ENCODE data around the gene PIKFYVE.

Gene PIKFYVE

DNA sequence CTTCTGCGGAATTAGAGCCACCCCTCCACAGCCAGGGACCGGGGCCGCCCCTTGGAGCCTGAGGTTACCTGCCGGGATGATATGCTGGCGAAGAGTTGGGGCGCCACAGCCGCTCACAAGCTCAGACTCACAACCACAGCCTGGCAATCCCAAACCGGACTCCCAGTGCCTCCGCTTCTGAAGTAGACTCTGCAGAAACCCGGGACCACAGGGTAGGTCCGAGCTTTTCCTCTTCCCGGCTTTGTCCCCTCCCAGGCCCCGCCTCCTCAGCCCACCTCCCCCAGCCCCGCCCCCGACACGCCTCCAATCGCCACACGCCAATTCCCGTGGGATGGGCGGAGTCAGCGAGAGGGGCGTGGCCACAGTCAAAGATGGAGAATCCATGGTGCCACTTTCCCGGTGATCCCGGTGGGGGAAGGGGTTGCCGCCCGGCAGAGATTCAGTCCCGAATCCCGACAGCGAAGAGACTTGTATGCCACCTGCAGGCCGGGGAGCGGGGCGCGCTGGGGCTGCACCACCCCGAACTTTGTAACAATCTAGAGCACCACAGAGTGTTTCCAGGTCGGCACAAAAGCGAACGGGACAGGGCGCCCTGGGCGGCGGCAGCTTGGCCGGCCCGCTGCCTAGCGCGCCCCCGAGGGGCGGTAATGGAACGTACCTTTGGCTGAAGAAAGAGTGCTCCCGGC lies 11.0 kb upstream of the PIKFYVE start, which contains the start of gene IDH1 (continued):
- TF ChIP-seq KLF9 (tag by site-specific recombination; IDR thresholded peaks at IDR 0.05; ENCODE audit: low read depth) (peak; percentile 84), ZNF132 (tag by site-specific recombination; IDR thresholded peaks at IDR 0.05; ENCODE audit: borderline replicate concordance) (no peak), ZFP37 (tag by site-specific recombination; IDR thresholded peaks at IDR 0.05) (no peak), GLI4 (tag by site-specific recombination; IDR thresholded peaks at IDR 0.05) (no peak), ZNF19 (tag by site-specific recombination; IDR thresholded peaks at IDR 0.05; ENCODE audit: low read depth) (no peak), ZNF366 (tag by site-specific recombination; conservative IDR thresholded peaks at IDR 0.05) (no peak), FEZF1 (tag by site-specific recombination; IDR thresholded peaks at IDR 0.05) (no peak), SCRT1 (tag by site-specific recombination; IDR thresholded peaks at IDR 0.05; ENCODE audit: borderline replicate concordance) (no peak), ZNF629 (tag by site-specific recombination; IDR thresholded peaks at IDR 0.05) (no peak), ZNF266 (tag by site-specific recombination; IDR thresholded peaks at IDR 0.05; ENCODE audit: low read depth) (no peak), BCL6B (tag by site-specific recombination; IDR thresholded peaks at IDR 0.05) (no peak), ZNF610 (tag by site-specific recombination; IDR thresholded peaks at IDR 0.05; ENCODE audit: borderline replicate concordance) (no peak), ZNF140 (tag by site-specific recombination; IDR thresholded peaks at IDR 0.05) (no peak), ZBTB8A (tag by site-specific recombination; IDR thresholded peaks at IDR 0.05) (peak; percentile 52), ZNF146 (tag by site-specific recombination; IDR thresholded peaks at IDR 0.05) (no peak), HOXD13 (CRISPR knock-in tag; IDR thresholded peaks at IDR 0.05; ENCODE audit: borderline replicate concordance) (no peak), ZNF18 (tag by site-specific recombination; IDR thresholded peaks at IDR 0.05) (no peak), SP7 (tag by site-specific recombination; IDR thresholded peaks at IDR 0.05) (no peak), TCF7L2 (IDR thresholded peaks at IDR 0.05; ENCODE audit: borderline replicate concordance, low read depth, low read length) (no peak), ZNF513 (tag by site-specific recombination; IDR thresholded peaks at IDR 0.05) (no peak), ZNF560 (tag by site-specific recombination; IDR thresholded peaks at IDR 0.05; ENCODE audit: borderline replicate concordance) (no peak), HOXA7 (CRISPR knock-in tag; IDR thresholded peaks at IDR 0.05; ENCODE audit: borderline replicate concordance) (no peak), ZNF658 (tag by site-specific recombination; IDR thresholded peaks at IDR 0.05) (no peak), ZNF350 (tag by site-specific recombination; IDR thresholded peaks at IDR 0.05) (no peak), ZNF335 (tag by site-specific recombination; conservative IDR thresholded peaks at IDR 0.05) (no peak), SP3 (tag by site-specific recombination; IDR thresholded peaks at IDR 0.05) (peak; percentile 86), ZNF416 (tag by site-specific recombination; IDR thresholded peaks at IDR 0.05) (no peak), ZNF23 (tag by site-specific recombination; IDR thresholded peaks at IDR 0.05; ENCODE audit: borderline replicate concordance) (no peak)
- TF ChIP-seq, protein P1, sequence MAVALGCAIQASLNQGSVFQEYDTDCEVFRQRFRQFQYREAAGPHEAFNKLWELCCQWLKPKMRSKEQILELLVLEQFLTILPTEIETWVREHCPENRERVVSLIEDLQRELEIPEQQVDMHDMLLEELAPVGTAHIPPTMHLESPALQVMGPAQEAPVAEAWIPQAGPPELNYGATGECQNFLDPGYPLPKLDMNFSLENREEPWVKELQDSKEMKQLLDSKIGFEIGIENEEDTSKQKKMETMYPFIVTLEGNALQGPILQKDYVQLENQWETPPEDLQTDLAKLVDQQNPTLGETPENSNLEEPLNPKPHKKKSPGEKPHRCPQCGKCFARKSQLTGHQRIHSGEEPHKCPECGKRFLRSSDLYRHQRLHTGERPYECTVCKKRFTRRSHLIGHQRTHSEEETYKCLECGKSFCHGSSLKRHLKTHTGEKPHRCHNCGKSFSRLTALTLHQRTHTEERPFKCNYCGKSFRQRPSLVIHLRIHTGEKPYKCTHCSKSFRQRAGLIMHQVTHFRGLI (tag by site-specific recombination; IDR thresholded peaks at IDR 0.05), result no peak
- TF ChIP-seq, protein P2, sequence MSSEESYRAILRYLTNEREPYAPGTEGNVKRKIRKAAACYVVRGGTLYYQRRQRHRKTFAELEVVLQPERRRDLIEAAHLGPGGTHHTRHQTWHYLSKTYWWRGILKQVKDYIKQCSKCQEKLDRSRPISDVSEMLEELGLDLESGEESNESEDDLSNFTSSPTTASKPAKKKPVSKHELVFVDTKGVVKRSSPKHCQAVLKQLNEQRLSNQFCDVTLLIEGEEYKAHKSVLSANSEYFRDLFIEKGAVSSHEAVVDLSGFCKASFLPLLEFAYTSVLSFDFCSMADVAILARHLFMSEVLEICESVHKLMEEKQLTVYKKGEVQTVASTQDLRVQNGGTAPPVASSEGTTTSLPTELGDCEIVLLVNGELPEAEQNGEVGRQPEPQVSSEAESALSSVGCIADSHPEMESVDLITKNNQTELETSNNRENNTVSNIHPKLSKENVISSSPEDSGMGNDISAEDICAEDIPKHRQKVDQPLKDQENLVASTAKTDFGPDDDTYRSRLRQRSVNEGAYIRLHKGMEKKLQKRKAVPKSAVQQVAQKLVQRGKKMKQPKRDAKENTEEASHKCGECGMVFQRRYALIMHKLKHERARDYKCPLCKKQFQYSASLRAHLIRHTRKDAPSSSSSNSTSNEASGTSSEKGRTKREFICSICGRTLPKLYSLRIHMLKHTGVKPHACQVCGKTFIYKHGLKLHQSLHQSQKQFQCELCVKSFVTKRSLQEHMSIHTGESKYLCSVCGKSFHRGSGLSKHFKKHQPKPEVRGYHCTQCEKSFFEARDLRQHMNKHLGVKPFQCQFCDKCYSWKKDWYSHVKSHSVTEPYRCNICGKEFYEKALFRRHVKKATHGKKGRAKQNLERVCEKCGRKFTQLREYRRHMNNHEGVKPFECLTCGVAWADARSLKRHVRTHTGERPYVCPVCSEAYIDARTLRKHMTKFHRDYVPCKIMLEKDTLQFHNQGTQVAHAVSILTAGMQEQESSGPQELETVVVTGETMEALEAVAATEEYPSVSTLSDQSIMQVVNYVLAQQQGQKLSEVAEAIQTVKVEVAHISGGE (tag by site-specific recombination; conservative IDR thresholded peaks at IDR 0.05; ENCODE audit: low read depth), result peak; percentile 88
- TF ChIP-seq, protein P3, sequence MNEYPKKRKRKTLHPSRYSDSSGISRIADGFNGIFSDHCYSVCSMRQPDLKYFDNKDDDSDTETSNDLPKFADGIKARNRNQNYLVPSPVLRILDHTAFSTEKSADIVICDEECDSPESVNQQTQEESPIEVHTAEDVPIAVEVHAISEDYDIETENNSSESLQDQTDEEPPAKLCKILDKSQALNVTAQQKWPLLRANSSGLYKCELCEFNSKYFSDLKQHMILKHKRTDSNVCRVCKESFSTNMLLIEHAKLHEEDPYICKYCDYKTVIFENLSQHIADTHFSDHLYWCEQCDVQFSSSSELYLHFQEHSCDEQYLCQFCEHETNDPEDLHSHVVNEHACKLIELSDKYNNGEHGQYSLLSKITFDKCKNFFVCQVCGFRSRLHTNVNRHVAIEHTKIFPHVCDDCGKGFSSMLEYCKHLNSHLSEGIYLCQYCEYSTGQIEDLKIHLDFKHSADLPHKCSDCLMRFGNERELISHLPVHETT (tag by site-specific recombination; IDR thresholded peaks at IDR 0.05), result no peak
